HK-2 (cell line): Measurements from ENCODE around the gene PRKAR1B.

Source experiments
- DNase-seq: peaks from one replicate; pipeline ENCODE4 v3.0.0-alpha.2; 2018; ENCODE audit not compliant: unreplicated experiment

Gene PRKAR1B

GRCh38 chr7:509426-510130 lies 217.5 kb downstream of the PRKAR1B start:
- DNase-seq: no peak

DNA sequence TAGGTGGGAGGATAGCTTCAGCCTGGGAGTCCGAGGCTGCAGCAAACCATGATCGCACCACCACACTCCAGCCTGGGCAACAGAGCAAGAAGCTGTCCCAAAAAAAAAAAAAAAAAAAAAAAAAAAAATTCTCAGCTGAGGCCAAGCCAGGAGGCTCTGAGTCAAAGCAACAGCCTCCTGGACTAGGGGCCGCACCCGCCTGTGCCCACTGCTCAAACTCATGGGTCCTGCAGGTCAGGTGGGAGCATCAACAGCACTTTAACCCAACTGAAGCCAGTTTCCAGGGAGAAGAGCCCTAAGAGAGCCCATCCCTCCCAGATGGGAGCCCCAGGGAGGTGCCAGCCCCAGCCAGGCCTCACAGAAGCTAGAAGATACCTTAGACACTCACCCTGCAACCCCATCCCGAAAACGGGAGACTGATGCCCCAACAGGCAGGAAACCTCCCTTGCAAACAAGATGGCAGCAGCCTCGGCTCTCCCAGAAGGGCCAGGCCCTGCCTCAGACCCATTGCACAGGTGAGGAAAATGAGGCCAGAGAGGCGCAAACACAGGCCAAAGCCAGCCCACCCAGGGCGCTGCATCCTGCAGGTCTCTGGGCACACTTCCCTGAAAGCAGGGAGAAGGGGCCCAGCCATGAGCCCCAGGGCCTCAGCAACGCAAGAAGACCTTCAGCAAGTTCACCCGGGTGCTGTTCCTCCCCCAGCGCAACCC lies 218.5 kb downstream of the PRKAR1B start:
- no peak for DNase-seq

- DNase-seq: no peak
Measured at GRCh38 chr7:507623-508300, 219.3 kb downstream of the PRKAR1B start.

DNA sequence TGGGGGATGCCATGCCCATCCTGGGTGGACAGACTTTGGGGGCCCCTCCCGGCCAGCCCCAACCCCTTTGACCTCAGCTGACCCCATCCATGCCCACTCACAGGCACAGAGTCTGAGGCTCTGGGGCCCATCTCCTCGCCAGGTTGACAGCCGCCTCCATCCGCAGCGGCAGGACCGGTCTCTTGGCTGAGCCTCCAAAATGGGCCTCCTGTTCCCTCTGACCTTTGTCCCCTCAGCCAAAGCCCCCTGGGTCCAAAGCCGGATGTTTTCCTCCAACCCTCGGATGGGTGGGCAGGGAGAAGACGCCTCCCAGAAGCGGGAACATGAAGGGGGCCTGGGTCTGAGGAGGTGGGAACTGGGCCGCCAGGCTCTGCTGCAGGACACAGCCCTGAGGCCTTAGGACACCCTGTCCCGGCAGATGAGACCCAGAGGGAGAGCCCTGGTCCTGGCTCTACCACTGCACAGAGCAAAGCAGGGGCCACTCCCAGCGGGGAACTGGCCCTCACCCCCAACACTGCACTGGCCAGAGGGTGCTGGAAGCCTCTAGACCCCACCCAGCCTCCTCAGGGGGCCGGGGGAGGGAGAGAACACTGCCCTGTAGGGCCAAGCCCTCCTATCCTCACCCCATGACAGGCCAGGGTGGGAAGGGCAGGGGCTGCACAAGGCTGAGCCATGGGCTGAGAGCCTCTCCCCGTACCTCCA lies 220.0 kb downstream of the PRKAR1B start:
- no peak for DNase-seq

GRCh38 chr7:506391-506831 lies 220.7 kb downstream of the PRKAR1B start:
- no peak for DNase-seq

DNA sequence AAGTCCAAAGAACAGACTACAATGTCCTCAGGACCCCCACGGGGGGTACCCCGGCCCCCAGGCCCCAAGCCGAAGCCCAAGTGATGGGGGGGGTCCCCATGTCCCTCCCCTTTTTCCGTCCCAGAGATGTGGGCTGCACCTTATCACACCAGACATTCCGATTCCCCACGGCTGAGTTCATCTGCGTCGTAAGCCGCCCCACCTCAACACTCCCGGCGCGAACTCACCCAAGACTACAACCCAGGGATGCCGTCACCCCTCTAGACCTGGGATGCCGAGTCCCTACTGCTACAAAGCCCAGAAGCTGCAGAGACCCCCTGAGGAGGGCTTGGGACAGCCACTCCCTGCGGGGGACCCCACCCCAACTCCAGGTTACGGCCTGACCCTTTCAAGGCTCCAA lies 221.9 kb downstream of the PRKAR1B start:
- DNase-seq: no peak

DNA sequence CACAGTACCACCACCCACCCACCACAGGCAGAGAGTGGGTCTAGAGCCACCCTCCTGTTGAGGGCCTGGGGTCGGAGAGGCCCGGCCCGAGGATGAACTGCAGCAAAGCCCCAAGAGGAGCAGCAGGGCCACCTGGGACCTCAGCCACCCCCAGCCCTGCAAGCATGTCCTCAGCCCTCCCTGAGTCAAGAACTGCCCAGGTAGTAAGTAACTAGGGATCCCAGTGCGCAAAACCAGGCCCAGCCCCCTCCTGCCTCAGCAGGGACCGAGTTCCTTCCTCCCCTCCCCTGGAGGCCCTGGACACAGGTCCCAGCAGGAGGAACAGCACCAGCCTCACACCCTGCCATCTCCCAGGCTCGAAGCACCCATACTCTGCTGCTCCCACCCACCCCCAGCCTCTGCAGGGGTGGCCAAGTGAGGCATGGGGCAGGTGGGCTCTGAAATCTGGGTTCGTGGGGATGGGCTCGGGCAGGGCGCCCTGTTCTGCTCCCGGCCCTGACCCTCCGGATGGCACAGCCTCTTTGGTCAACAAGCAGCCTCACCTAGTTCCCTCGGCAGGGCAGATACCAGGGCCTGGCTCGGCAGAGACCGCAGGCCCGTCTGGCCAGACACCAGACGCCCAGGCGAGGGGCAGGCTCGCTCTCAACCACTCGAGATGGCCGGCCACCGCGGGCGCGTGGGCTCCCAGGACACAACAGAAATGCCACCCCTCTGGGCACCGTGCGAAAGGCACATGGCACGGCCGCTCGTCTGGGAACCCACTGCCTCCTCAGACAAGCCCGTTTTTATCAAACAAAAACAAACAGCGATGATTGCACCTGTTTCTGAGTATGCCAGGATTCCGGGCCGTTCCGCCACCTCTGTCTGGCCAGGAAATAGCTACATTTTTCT lies 222.6 kb downstream of the PRKAR1B start:
- no peak for DNase-seq

DNA sequence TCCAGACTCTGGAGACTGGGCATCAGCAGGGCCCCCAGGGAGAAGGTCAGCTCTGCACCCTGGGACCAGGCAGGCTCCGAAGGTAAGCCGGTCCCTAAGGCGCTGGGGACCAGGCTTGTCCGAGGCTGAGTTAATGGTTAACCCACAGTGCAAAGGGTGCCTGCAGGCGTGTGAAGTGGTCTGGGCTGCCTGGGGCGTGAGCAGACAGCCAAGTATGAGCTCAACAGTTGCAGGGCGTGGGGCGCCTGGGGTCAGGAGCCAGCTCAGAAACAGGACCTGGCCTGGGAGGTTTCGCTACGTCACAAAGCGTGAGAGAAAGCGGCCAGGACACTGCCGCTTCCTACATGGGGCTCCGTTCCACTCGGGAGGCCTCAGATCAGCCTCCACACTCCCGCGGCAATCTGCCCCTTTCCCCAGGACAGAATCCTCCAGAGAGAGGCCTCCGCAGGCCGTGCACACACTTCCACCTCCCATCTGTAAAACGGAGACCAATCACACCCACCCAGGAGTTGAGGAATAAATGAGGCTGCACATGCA lies 223.4 kb downstream of the PRKAR1B start:
- peak; percentile 90 for DNase-seq

DNA sequence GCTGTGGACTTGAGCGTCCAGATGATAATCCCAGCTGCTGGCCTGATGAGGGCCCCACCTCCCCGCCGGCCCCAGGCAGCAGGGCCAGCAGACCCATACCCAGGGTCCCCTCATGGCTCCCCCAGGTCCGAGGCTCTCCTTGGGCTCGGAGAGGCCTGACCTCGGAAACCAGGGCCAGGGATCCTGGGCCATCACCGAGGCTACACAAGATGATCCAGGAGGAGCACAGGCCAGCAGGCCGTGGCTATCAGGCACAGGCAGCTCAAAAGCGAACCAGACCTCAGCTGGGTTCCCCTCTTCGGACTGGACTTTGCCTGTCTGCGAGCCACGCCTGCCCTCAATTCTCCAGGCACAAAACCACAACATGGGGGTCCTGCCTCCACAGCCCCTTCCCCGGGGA lies 224.8 kb downstream of the PRKAR1B start:
- DNase-seq: no peak

GRCh38 chr7:501526-501925 lies 225.6 kb downstream of the PRKAR1B start:
- no peak for DNase-seq

DNA sequence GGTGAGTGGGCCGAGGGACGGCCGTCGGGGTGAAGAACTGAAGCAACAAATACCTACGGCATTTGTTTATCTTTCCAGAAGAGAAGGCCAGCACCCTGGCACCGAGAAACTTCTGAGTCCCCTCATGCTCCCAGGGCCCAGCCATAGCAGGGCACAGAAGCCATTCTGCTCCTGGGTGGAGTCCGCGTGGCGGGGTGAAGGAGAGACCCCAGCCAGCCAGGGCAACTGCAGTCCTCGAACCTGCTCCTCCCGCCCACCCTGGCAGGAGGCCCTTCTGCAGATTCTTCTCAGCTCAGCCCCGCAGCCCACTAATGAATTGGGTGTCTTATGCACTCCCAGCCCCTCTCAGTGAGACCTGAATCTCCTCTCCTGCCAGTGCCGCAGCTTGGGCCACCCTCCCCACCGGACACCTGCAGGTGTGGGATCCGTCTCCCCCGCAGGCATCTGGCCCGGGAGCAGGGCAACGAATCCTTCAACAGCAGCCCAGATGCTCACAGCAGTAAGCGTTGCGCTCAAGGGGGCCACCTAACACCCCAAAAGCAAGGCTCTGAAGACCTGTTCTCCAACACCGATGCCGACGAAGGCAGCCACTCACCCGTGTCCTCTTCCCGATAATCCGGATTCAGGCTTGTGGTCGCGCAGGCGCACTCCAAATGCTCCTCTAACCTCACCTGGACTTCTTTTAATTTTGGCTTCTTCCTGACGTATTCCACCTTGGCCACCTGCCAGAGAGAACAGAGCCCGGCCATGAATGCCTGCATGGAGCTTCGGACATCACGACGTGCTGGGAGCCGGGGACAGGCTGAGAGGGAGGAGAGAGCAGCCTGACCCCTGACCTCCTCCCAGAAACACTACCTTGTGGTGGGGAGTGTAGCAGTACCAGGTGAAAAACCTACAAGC lies 226.3 kb downstream of the PRKAR1B start:
- DNase-seq: no peak

- DNase-seq: no peak
Measured at GRCh38 chr7:499853-500485, 227.1 kb downstream of the PRKAR1B start.
